PC-3 (cell line): Measurements from ENCODE around the gene DNAH9. TPM values are rescaled to one million over a fixed set of nuclear protein-coding genes. Genes with fewer than 3 reads are reported as not detected.

Experiments
- ATAC-seq: fragments of 200-7000 bp; cut with Tn5 transposase; 2 replicates; pipeline ENCODE4 v1.9.1; 2020; ENCODE audit warnings: mild to moderate bottlenecking, moderate library complexity
- Bru-seq: library from RNA; stranded (reverse); fragments of 400-500 nt; gene quantifications from one replicate; lab custom pipeline; 2021; lab: Mats Ljungman, UMichigan
- BruChase-seq, 2 experiments: library from RNA; stranded (reverse); fragments of 400-500 nt; gene quantifications; one replicate each; lab custom pipeline; 2021; lab: Mats Ljungman, UMichigan
- BruUV-seq: library from RNA; stranded (reverse); fragments of 400-500 nt; replicated peaks from 2 replicates; lab custom pipeline; 2021; lab: Mats Ljungman, UMichigan
- CTCF ChIA-PET: fragments of 300-600 bp; sonication (Branson Sonifier 250); formaldehyde crosslinking; loops from one replicate; lab custom pipeline; 2022; ENCODE audit warnings: antibody characterized with exemption; lab: Charles Lee
- POLR2A ChIA-PET: fragments of 300-600 bp; sonication (Branson Sonifier 250); formaldehyde crosslinking; loops from one replicate; lab custom pipeline; 2022; ENCODE audit warnings: antibody characterized with exemption; ENCODE audit not compliant: unreplicated experiment; lab: Charles Lee
- DNase-seq: peaks from one replicate; pipeline ENCODE4 v3.0.0-alpha.2; 2015
- H2AFZ ChIP-seq: fragments of 300-600 bp; sonication (generic); 2 replicates; pipeline ENCODE4 v1.6.0; 2016; ENCODE audit warnings: antibody characterized with exemption, low read length
- H3F3A ChIP-seq: fragments of 300-600 bp; sonication (generic); one replicate; pipeline ENCODE4 v1.6.0; 2017; ENCODE audit warnings: antibody characterized with exemption, low read length, control low read depth, mild to moderate bottlenecking; ENCODE audit not compliant: unreplicated experiment
- H3K27ac ChIP-seq: fragments of 300-600 bp; sonication (generic); 2 replicates; pipeline ENCODE4 v1.5.1; 2016; ENCODE audit warnings: mild to moderate bottlenecking, low read length
- H3K27me3 ChIP-seq: fragments of 300-600 bp; sonication (generic); 2 replicates; pipeline ENCODE4 v1.6.1; 2016; ENCODE audit warnings: low read length, mixed read lengths
- H3K36me3 ChIP-seq: fragments of 300-600 bp; sonication (generic); 2 replicates; pipeline ENCODE4 v1.6.1; 2016; ENCODE audit warnings: low read depth, mixed run types, low read length, mixed read lengths
- H3K4me1 ChIP-seq: fragments of 300-600 bp; sonication (generic); 2 replicates; pipeline ENCODE4 v1.5.1; 2016; ENCODE audit warnings: low read length; ENCODE audit not compliant: insufficient read depth
- H3K4me2 ChIP-seq: fragments of 300-600 bp; sonication (generic); 2 replicates; pipeline ENCODE4 v1.6.0; 2016; ENCODE audit warnings: low read length
- H3K4me3 ChIP-seq: fragments of 300-600 bp; sonication (generic); 2 replicates; pipeline ENCODE4 v1.5.1; 2016; ENCODE audit warnings: mild to moderate bottlenecking, low read length, mixed read lengths
- H3K79me2 ChIP-seq: fragments of 300-600 bp; sonication (generic); 2 replicates; pipeline ENCODE4 v1.6.1; 2017; ENCODE audit warnings: low read length, mixed read lengths
- H3K9ac ChIP-seq: fragments of 300-600 bp; sonication (generic); 2 replicates; pipeline ENCODE4 v1.6.0; 2016; ENCODE audit warnings: mild to moderate bottlenecking, low read length
- H3K9me2 ChIP-seq: fragments of 300-600 bp; sonication (generic); replicated peaks from 2 replicates; pipeline ENCODE4 v1.6.1; 2016; ENCODE audit warnings: mixed run types, low read length, mixed read lengths
- H3K9me3 ChIP-seq: fragments of 300-600 bp; sonication (generic); 2 replicates; pipeline ENCODE4 v1.6.1; 2016; ENCODE audit warnings: low read length, mixed read lengths
- H4K20me1 ChIP-seq: fragments of 300-600 bp; sonication (generic); 2 replicates; pipeline ENCODE4 v1.6.1; 2016; ENCODE audit warnings: low read length, mixed read lengths
- EZH2 ChIP-seq: fragments of 300-600 bp; sonication (generic); IDR thresholded peaks from one replicate; pipeline ENCODE4 v1.6.1; 2017; ENCODE audit warnings: antibody characterized with exemption, mild to moderate bottlenecking, low read length; ENCODE audit not compliant: unreplicated experiment
- EZH2phosphoT487 ChIP-seq: fragments of 300-600 bp; sonication (generic); IDR thresholded peaks from 2 replicates; pipeline ENCODE4 v1.6.1; 2018; ENCODE audit warnings: mild to moderate bottlenecking, antibody characterized with exemption, low read length, borderline replicate concordance
- intact Hi-C: fragments of 100-400 bp; cut with micrococcal nuclease; formaldehyde crosslinking; loops from 2 replicates; pipeline ENCODE4 v1.9.0; 2023
- long read RNA-seq: library from polyadenylated mRNA; unstranded; transcript quantifications from one replicate; pipeline ENCODE4 v2.0.0, GENCODE V29; 2021; ENCODE audit not compliant: unreplicated experiment
- total RNA-seq: library from RNA; depleted of rRNA; stranded (reverse); fragments of >200 nt; gene quantifications from 2 replicates; pipeline ENCODE4 v1.2.3, GENCODE V29; 2014; rRNA removed
- TF ChIP-seq, protein P1 (sequence below): fragments of 300-600 bp; sonication (generic); conservative IDR thresholded peaks from 2 replicates; pipeline ENCODE4 v1.5.1; 2017; ENCODE audit warnings: antibody characterized with exemption, low read depth, mild to moderate bottlenecking, low read length

Gene DNAH9, protein sequence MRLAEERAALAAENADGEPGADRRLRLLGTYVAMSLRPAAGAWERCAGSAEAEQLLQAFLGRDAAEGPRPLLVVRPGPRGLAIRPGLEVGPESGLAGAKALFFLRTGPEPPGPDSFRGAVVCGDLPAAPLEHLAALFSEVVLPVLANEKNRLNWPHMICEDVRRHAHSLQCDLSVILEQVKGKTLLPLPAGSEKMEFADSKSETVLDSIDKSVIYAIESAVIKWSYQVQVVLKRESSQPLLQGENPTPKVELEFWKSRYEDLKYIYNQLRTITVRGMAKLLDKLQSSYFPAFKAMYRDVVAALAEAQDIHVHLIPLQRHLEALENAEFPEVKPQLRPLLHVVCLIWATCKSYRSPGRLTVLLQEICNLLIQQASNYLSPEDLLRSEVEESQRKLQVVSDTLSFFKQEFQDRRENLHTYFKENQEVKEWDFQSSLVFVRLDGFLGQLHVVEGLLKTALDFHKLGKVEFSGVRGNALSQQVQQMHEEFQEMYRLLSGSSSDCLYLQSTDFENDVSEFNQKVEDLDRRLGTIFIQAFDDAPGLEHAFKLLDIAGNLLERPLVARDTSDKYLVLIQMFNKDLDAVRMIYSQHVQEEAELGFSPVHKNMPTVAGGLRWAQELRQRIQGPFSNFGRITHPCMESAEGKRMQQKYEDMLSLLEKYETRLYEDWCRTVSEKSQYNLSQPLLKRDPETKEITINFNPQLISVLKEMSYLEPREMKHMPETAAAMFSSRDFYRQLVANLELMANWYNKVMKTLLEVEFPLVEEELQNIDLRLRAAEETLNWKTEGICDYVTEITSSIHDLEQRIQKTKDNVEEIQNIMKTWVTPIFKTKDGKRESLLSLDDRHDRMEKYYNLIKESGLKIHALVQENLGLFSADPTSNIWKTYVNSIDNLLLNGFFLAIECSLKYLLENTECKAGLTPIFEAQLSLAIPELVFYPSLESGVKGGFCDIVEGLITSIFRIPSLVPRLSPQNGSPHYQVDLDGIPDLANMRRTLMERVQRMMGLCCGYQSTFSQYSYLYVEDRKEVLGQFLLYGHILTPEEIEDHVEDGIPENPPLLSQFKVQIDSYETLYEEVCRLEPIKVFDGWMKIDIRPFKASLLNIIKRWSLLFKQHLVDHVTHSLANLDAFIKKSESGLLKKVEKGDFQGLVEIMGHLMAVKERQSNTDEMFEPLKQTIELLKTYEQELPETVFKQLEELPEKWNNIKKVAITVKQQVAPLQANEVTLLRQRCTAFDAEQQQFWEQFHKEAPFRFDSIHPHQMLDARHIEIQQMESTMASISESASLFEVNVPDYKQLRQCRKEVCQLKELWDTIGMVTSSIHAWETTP (N-terminal part only)
- total RNA-seq, result 0.11 TPM in 1 of 2 replicates, not detected in the other
- Bru-seq, nascent RNA, result percentile 2 among the genes with signal in this experiment
- percentile 0 among the genes with signal in this experiment for BruChase-seq, experiment 1, labeled RNA remaining after a 6-hour chase
- BruChase-seq, experiment 2, labeled RNA remaining after a 2-hour chase, result percentile 1 among the genes with signal in this experiment
- long read RNA-seq, result 0 reads

DNA sequence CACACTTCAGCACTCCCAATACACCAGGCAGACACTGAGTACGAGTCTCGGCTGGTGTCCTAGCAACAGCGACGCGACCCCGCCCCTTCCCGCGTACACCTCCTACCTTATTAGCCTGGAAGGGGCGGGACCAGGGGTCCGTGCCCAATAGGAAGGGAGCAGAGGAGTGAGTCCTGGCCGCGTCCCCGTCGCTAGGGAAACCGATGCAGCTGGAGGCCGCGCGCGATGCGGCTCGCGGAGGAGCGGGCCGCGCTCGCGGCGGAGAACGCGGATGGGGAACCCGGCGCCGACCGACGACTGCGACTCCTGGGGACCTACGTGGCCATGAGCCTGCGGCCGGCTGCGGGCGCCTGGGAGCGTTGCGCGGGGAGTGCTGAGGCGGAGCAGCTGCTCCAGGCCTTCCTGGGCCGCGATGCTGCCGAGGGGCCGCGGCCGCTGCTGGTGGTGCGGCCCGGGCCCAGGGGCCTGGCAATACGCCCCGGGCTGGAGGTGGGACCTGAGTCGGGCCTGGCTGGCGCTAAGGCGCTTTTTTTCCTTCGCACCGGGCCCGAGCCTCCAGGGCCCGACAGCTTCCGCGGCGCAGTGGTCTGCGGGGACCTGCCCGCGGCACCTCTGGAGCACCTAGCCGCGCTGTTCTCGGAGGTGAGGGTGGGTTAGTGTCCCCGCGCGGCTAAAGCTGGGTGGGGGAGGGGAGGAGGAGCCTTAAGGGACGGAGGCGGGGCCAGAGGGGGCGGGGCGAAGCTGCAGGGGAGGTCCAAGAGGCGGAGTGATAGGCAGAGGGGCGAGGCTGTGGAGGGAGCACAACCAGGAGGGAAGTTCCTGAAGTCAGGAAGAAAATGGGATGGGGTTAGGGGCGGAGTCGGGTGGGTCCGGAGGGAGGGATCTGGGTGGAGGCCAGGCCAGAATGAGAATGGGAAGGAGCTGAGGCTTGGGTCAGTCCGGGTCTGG, at the start of gene DNAH9:
Gene DNAH9 (plus strand): TSS at position 197 of the 948 bp plus-strand sequence. CDS start 29 bp downstream, at position 226.
- no peak within 1 kb of the TSS for H3K4me3 ChIP-seq
- H3K9me2 ChIP-seq, result no peaks in the 10 kb centered on the region
- H3F3A ChIP-seq, result no peaks in the 10 kb centered on the region
- no peak within 1 kb of the TSS for H2AFZ ChIP-seq
- H3K9ac ChIP-seq, result no peak within 1 kb of the TSS
- H3K36me3 ChIP-seq, result no peaks in the 10 kb centered on the region
- no peak within 1 kb of the TSS for H3K27ac ChIP-seq
- POLR2A ChIA-PET, result no interaction called here
- H3K4me1 ChIP-seq, result no peaks in the 10 kb centered on the region
- intact Hi-C loops, result no loop called here
- no TSS peak for BruUV-seq
- H3K4me2 ChIP-seq, result no peak within 1 kb of the TSS
- H4K20me1 ChIP-seq, result no peaks in the 10 kb centered on the region
- ATAC-seq (no peak), DNase-seq (no peak)
- H3K79me2 ChIP-seq, result no peaks in the 10 kb centered on the region
- TF ChIP-seq EZH2phosphoT487, result no peak
- TF ChIP-seq EZH2, result no peak
- TF ChIP-seq, protein P1, sequence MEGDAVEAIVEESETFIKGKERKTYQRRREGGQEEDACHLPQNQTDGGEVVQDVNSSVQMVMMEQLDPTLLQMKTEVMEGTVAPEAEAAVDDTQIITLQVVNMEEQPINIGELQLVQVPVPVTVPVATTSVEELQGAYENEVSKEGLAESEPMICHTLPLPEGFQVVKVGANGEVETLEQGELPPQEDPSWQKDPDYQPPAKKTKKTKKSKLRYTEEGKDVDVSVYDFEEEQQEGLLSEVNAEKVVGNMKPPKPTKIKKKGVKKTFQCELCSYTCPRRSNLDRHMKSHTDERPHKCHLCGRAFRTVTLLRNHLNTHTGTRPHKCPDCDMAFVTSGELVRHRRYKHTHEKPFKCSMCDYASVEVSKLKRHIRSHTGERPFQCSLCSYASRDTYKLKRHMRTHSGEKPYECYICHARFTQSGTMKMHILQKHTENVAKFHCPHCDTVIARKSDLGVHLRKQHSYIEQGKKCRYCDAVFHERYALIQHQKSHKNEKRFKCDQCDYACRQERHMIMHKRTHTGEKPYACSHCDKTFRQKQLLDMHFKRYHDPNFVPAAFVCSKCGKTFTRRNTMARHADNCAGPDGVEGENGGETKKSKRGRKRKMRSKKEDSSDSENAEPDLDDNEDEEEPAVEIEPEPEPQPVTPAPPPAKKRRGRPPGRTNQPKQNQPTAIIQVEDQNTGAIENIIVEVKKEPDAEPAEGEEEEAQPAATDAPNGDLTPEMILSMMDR, result no peak
- H3K9me3 ChIP-seq, result no peaks in the 10 kb centered on the region
- no peaks in the 10 kb centered on the region for H3K27me3 ChIP-seq
- CTCF ChIA-PET, result no interaction called here

DNA sequence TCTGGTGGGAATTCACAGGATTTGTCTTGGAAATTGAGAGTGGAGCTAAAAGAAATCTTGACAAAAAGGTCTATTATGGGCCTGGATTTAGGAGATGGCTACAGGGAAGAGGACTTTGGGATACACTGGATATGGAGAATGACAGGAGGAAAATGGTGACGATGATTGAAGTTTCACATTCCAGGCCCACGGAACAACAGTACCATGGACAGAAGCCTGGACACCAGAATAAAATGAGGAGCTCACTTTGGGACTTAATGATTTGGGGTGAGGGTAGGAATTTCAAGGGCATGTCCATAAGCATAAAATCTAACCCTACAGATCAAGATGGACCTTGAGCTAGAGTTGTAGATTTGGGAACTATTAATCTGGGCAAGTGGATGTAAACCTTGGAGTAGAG, 47.8 kb upstream of the DNAH9 start:
- no peak for DNase-seq
- TF ChIP-seq EZH2 (no peak), EZH2phosphoT487 (no peak)
- TF ChIP-seq, protein P1, result no peak
- no peaks in the 10 kb centered on the region for H3K4me1 ChIP-seq
- ChIA-PET CTCF (no interaction called here), POLR2A (no interaction called here)
- no peaks in the 10 kb centered on the region for H3K9me2 ChIP-seq
- no peak overlapping the region for H3K4me3 ChIP-seq
- no TSS peak for BruUV-seq
- no peak for ATAC-seq
- no peaks in the 10 kb centered on the region for H3F3A ChIP-seq
- no peaks in the 10 kb centered on the region for H3K27me3 ChIP-seq
- no peak overlapping the region for H3K27ac ChIP-seq
- no peak overlapping the region for H2AFZ ChIP-seq
- intact Hi-C loops, result no loop called here
- H3K9me3 ChIP-seq, result no peaks in the 10 kb centered on the region
- no peak overlapping the region for H3K9ac ChIP-seq
- H3K4me2 ChIP-seq, result no peak overlapping the region
- H4K20me1 ChIP-seq, result no peaks in the 10 kb centered on the region
- H3K79me2 ChIP-seq, result no peaks in the 10 kb centered on the region
- H3K36me3 ChIP-seq, result no peaks in the 10 kb centered on the region
